Epithelial cell of umbilical artery (primary cell): ENCODE results near the gene ANKRD30BL. TPM values are rescaled to one million over a fixed set of nuclear protein-coding genes. Genes with fewer than 3 reads are reported as not detected.

Source experiments
- total RNA-seq: library from RNA; depleted of rRNA; stranded (reverse); fragments of >200 nt; gene quantifications from 2 replicates; pipeline ENCODE4 v1.2.3, GENCODE V29; 2014

The ANKRD30BL gene, protein sequence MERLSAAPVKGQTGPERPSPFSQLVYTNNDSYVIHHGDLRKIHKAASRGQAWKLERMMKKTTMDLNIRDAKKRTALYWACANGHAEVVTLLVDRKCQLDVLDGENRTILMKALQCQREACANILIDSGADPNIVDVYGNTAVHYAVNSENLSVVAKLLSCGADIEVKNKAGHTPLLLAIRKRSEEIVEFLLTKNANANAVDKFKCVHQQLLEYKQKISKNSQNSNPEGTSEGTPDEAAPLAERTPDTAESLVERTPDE
- not detected in 2 replicates for total RNA-seq

DNA sequence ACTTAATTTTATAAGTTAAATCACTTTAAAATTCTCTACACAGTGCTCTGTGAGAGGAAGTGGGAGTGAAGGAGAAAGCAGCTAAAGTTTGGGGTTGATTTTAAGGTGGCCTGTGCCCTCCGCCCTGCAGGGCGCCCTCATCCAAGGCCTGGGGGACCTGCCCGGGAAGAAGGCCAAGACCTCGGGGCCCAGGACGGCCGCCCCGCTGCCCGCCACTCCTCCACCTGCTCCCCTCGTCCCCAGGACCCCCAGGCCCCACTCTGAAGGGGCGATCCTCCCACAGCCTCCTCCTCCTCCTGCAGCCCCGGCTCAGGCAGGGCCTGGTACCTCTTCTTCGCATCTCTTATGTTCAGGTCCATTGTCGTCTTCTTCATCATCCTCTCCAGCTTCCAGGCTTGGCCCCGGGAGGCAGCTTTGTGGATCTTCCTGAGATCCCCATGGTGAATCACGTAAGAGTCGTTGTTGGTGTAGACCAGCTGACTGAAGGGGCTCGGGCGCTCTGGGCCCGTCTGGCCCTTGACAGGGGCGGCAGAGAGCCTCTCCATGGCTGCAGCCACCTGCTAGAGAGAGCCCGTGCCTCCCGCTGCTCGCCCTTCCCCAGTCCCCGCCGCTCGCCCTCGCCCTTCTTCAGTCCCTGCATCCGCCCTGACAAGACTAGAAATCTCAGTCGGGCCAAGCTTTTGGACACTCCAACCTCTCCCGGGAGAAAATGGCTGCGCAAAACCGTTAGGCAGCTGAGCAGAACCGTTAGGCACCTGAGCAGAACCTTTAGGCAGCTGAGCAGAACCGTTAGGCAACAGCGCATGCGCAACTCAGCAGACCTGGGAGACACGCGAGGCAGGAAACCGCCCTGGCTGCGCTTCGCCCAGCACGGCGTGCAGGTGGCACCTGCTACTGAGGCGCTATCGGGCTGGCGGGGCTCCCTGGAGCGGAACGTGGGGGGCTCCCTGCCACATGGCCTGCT, at the start of gene ANKRD30BL:
Gene ANKRD30BL (minus strand): TSS at position 792 of the 964 bp plus-strand sequence. CDS start 247 bp downstream, at position 545.

